Progenitor cell of endocrine pancreas (in vitro differentiated cells): ENCODE data around the gene SPATA24. TPM values are rescaled to one million over a fixed set of nuclear protein-coding genes. Genes with fewer than 3 reads are reported as not detected.

Source experiments
- DNase-seq: peaks from one replicate; pipeline ENCODE4 v3.0.0; 2021; ENCODE audit warnings: low spot score; ENCODE audit not compliant: unreplicated experiment
- H3K27ac Mint-ChIP-seq: 2 replicates; pipeline ENCODE4 v1.8.0; 2021; ENCODE audit warnings: mild to moderate bottlenecking, moderate library complexity, mixed read lengths
- H3K27me3 Mint-ChIP-seq: 2 replicates; pipeline ENCODE4 v1.8.0; 2021; ENCODE audit warnings: mixed read lengths
- H3K36me3 Mint-ChIP-seq: 2 replicates; pipeline ENCODE4 v1.8.0; 2022; ENCODE audit warnings: mixed read lengths; ENCODE audit not compliant: insufficient read depth
- H3K4me1 Mint-ChIP-seq: 2 replicates; pipeline ENCODE4 v1.8.0; 2021; ENCODE audit warnings: low read depth, mixed read lengths
- H3K4me3 Mint-ChIP-seq: 2 replicates; pipeline ENCODE4 v1.8.0; 2021; ENCODE audit warnings: low read depth, mild to moderate bottlenecking, moderate library complexity, mixed read lengths
- H3K9me3 Mint-ChIP-seq: 2 replicates; pipeline ENCODE4 v1.8.0; 2021; ENCODE audit warnings: low read depth, mixed read lengths
- CTCF ChIP-seq: fragments of 200-600 bp; sonication (generic); IDR thresholded peaks from one replicate; pipeline ENCODE4 v1.5.0; 2021; ENCODE audit warnings: antibody characterized with exemption, mild to moderate bottlenecking; ENCODE audit not compliant: unreplicated experiment
- total RNA-seq: library from RNA; stranded (reverse); gene quantifications from 2 replicates; pipeline ENCODE4 v1.2.1, GENCODE V29; 2021

The SPATA24 gene
- total RNA-seq, 1 donor from 2014 or later: 13.9 TPM

GRCh38 chr5:139415869-139416268 lies 12.0 kb upstream of the SPATA24 start:
- DNase-seq: no peak
- no peak overlapping the region for H3K27ac Mint-ChIP-seq
- H3K36me3 Mint-ChIP-seq: peaks cover 7% of the 10 kb centered on the region
- H3K4me3 Mint-ChIP-seq: no peak overlapping the region
- H3K9me3 Mint-ChIP-seq: no peaks in the 10 kb centered on the region
- no peaks in the 10 kb centered on the region for H3K4me1 Mint-ChIP-seq
- H3K27me3 Mint-ChIP-seq: no peaks in the 10 kb centered on the region
- TF ChIP-seq CTCF: no peak

DNA sequence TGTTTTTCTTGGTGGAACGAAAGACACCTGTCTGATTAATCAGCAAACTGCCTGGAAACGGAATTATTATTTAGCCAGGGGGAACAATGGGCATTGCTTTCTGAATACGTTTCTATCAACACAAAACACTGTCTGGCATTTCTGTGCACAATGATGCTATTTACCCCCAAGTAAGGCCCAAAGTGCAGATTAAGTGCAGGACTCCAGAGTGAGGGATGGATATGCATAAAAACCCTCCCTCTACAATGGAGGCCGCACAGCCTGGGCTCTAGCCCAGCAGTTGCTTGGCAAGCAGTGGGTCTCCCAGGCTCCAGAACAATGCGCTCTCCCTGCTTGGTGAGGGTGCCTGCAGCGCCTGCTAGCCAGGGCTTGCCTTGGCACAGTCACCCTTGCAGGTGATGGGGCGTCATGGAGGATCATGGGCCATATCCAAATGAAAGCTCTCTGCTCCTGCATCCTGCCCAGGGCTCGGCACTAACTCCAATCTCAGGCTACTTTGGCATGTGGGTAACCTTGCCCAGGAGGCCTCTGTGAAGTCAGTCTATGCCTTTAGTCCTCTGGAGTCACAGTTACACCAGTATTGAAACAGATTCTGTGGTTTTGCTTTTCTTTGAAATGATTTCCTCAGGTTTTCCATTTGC lies 11.5 kb upstream of the SPATA24 start:
- H3K4me3 Mint-ChIP-seq: no peak overlapping the region
- no peak overlapping the region for H3K27ac Mint-ChIP-seq
- no peaks in the 10 kb centered on the region for H3K9me3 Mint-ChIP-seq
- TF ChIP-seq CTCF: no peak
- peaks cover 6% of the 10 kb centered on the region for H3K36me3 Mint-ChIP-seq
- H3K27me3 Mint-ChIP-seq: no peaks in the 10 kb centered on the region
- DNase-seq: no peak
- H3K4me1 Mint-ChIP-seq: no peaks in the 10 kb centered on the region

GRCh38 chr5:139414581-139415130 lies 10.8 kb upstream of the SPATA24 start:
- Mint-ChIP-seq H3K4me1 (no peaks in the 10 kb centered on the region), H3K4me3 (no peak overlapping the region), H3K36me3 (peaks cover 5% of the 10 kb centered on the region), H3K27ac (no peak overlapping the region), H3K9me3 (no peaks in the 10 kb centered on the region), H3K27me3 (no peaks in the 10 kb centered on the region)
- no peak for DNase-seq
- no peak for TF ChIP-seq CTCF

DNA sequence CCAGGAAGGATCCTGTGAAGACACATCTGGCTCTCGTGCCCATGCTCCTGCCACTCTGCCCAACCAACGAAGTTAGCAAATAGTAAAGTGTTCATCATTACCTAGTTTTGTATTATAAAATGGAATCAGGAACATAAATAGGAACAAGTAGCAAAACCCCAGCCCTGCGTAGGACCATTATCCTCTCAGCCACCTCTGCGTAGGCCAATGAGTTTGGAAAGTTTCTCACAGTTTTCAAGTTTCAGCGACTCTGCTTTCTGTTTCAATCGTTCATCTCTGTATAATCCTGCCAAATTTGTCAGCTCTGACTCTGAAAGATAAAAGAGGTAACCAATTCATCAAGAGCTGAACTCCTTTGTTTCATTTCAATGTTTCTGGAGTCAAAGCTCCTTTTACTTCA lies 10.1 kb upstream of the SPATA24 start:
- TF ChIP-seq CTCF: no peak
- no peak for DNase-seq
- H3K27ac Mint-ChIP-seq: no peak overlapping the region
- no peaks in the 10 kb centered on the region for H3K27me3 Mint-ChIP-seq
- H3K36me3 Mint-ChIP-seq: peaks cover 2% of the 10 kb centered on the region
- H3K4me1 Mint-ChIP-seq: no peaks in the 10 kb centered on the region
- H3K9me3 Mint-ChIP-seq: no peaks in the 10 kb centered on the region
- no peak overlapping the region for H3K4me3 Mint-ChIP-seq

GRCh38 chr5:139413153-139413552 lies 9.3 kb upstream of the SPATA24 start:
- Mint-ChIP-seq H3K9me3 (no peaks in the 10 kb centered on the region), H3K4me3 (no peak overlapping the region), H3K4me1 (no peaks in the 10 kb centered on the region), H3K27ac (no peak overlapping the region), H3K27me3 (no peaks in the 10 kb centered on the region), H3K36me3 (peaks cover 2% of the 10 kb centered on the region)
- no peak for DNase-seq
- TF ChIP-seq CTCF: no peak
